ENCODE data around the gene LMNB1.
A peak's percentile ranks its signal among the peaks of the same experiment; 100 is the strongest.
"Not testable (repeated sequence)": the region's sequence is repeated elsewhere in the genome, so short reads cannot be mapped to it uniquely, and the experiment has no call there.

LMNB1 gene

DNA sequence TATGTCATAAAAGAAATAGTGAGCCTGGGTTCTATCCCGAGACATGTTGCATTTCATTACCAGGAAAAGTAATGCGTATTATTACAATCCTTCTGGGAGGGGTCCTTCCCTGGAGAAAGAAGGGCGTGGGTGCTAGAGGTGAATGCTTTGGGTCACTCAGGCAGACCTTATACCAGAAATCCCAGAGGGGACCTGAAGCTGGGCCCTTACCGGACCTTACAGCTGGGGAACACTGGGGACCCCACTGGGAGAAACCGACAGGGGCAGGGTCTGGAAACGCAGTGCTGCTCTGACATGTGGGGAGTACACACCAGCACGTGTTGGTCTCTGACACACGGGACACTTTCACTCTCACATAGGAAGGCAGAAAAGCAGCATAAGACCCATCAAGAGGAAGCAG lies 71.3 kb downstream of the LMNB1 start:
- Mint-ChIP-seq H3K9me3 (no peaks in the 10 kb centered on the region), H3K27me3 (ENCODE audit: low read depth) (no peaks in the 10 kb centered on the region), H3K36me3 (ENCODE audit: low read depth) (peaks cover 4% of the 10 kb centered on the region), H3K4me3 (no peak overlapping the region), H3K27ac (no peak overlapping the region), H3K4me1 (ENCODE audit: low read depth) (peaks cover 47% of the 10 kb centered on the region)
- no peak for DNase-seq (ENCODE audit: low spot score)

DNA sequence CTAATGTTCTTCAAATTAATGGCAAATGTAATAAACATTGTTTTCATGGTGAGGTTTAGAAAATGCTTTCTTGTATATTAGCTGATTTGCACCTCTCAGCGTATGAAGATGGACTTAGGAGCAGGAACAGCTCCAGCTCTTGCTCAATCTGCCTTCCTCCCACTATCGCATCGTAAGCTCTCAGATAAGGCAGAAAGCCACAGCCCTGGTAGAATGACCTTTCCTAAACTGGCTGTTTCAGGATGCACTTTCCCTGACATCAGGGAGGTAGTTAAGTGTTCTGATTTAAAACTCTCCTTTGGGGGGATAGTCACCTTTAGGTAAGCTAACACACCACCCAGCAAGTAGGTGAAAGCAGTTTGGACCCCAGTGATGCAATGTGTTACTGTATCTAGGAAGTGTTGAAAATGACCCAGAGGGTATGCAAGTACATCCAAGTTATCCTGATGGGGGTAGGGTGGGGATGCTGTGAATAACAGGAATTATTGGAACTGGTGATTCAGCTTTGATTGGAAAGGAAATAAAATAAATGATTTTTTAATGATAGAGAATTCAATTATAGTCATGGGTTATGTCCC lies 72.3 kb downstream of the LMNB1 start:
- H3K9me3 Mint-ChIP-seq, result no peaks in the 10 kb centered on the region
- H3K27ac Mint-ChIP-seq, result peak overlapping the region; percentile 6
- H3K4me3 Mint-ChIP-seq, result no peak overlapping the region
- H3K36me3 Mint-ChIP-seq (ENCODE audit: low read depth), result peaks cover 12% of the 10 kb centered on the region
- DNase-seq (ENCODE audit: low spot score), result no peak
- H3K27me3 Mint-ChIP-seq (ENCODE audit: low read depth), result no peaks in the 10 kb centered on the region
- peaks cover 53% of the 10 kb centered on the region for H3K4me1 Mint-ChIP-seq (ENCODE audit: low read depth)

DNA sequence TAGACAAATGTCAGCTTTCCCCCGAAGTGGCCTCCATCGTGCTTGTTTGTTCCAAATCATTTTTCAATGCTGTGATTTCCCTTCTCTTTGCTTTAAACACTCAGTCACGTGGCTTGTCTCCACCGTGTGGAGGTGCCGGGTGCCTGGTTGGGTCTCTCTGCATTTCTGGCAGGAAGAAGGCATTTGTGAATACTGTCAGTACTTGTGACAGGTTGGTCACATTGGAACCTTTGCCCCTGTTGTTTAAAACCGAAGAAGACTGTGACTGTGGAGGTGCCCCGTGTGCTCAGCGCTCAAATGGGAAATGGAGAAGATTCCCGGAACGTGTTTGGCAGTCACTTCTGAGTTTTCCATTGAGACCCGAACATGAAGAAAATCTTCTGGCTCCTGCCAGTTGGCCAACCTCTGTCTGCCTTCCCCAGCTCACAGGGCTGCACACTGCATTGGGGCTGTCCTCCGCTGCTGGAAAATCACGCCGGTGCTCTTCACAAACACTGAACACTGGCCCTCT lies 74.6 kb downstream of the LMNB1 start:
- Mint-ChIP-seq H3K4me1 (ENCODE audit: low read depth) (peaks cover 46% of the 10 kb centered on the region), H3K27ac (peak overlapping the region; percentile 89), H3K4me3 (peak overlapping the region; percentile 84), H3K27me3 (ENCODE audit: low read depth) (no peaks in the 10 kb centered on the region), H3K9me3 (no peaks in the 10 kb centered on the region), H3K36me3 (ENCODE audit: low read depth) (peaks cover 21% of the 10 kb centered on the region)
- no peak for DNase-seq (ENCODE audit: low spot score)

DNA sequence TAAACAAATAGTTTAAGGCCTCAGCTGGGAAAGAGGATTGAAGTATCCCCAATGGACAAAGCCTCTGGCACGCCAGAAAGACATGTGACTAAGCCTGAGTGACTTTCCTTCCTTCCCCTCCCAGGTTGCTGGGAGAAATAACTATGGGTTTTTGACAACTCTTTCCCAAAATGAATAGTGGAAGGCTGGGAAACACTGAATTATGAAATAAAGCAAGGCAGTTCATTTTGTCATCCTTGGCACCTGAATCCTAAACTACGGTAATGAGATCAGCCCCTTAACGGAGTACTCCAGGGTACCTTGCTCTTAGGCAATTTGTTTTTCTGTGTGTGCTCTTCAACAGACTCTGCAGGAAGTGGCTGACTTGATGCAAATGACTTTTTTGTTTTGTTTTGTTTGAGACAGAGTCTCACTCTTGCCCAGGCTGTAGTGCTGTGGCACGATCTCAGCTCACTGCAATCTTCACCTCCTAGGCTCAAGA lies 75.2 kb downstream of the LMNB1 start:
- Mint-ChIP-seq H3K27me3 (ENCODE audit: low read depth) (no peaks in the 10 kb centered on the region), H3K27ac (peak overlapping the region; percentile 89), H3K36me3 (ENCODE audit: low read depth) (peaks cover 23% of the 10 kb centered on the region), H3K9me3 (no peaks in the 10 kb centered on the region), H3K4me1 (ENCODE audit: low read depth) (peaks cover 43% of the 10 kb centered on the region), H3K4me3 (peak overlapping the region; percentile 84)
- DNase-seq (ENCODE audit: low spot score), result no peak

DNA sequence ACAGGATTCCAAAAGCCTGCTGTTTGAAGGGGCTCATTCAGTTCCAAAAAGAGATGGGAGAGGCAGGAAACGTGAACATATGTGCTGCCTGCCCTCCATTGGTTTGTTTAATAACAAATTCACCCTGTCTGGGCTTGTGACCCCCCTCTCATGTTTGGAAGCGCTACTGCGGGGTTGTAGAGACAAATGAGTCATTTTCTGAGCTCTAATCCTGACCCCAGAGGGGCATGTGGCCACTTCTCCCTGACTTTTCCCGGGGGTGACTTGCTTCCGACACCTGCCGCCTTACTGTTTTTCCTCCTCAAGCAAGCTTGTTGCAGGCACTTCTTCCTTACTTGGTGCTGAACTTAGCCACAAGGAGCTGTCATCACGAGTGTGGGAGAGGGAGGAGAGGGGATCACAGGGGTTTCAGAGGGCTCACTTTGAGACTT lies 75.9 kb downstream of the LMNB1 start:
- peaks cover 23% of the 10 kb centered on the region for H3K36me3 Mint-ChIP-seq (ENCODE audit: low read depth)
- H3K9me3 Mint-ChIP-seq, result no peaks in the 10 kb centered on the region
- peak overlapping the region; percentile 89 for H3K27ac Mint-ChIP-seq
- peaks cover 40% of the 10 kb centered on the region for H3K4me1 Mint-ChIP-seq (ENCODE audit: low read depth)
- no peak for DNase-seq (ENCODE audit: low spot score)
- H3K4me3 Mint-ChIP-seq, result peak overlapping the region; percentile 84
- no peaks in the 10 kb centered on the region for H3K27me3 Mint-ChIP-seq (ENCODE audit: low read depth)

DNA sequence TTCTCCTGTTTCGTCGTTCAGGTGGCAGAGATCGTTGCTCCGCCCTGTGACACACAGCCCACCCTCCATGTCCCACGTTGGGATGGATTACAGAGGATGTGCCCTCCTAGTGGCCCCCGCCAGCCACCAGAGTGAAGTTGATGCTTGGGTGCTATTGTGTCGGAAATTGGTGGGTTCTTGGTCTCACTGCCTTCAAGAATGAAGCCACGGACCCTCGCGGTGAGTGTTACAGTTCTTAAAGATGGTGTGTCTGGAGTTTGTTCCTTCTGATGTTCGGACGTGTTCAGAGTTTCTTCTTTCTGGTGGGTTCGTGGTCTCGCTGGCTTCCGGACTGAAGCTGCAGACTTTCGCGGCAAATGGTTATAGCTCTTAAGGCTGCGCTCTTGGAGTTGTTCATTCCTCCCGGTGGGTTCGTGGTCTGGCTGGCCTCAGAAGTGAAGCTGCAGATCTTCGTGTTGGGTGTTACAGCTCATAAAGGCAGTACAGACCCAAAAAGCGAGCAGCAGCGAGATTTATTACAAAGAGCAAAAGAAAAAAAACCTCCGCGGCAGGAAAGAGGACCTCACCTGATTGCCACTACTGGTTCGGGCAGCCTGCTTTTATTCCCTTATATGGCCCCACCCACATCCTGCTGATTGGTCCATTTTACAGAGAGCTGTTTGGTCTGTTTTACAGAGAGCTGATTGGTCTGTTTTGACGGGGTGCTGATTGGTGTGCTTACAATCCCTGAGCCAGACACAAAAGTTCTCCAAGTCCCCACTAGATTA lies 76.8 kb downstream of the LMNB1 start:
- H3K9me3 Mint-ChIP-seq; H3K27me3 Mint-ChIP-seq (ENCODE audit: low read depth): not testable (repeated sequence)
- Mint-ChIP-seq H3K27ac (peak overlapping the region; percentile 89), H3K4me3 (peak overlapping the region; percentile 84), H3K36me3 (ENCODE audit: low read depth) (peaks cover 24% of the 10 kb centered on the region), H3K4me1 (ENCODE audit: low read depth) (peaks cover 40% of the 10 kb centered on the region)
- DNase-seq (ENCODE audit: low spot score), result peak; percentile 13

DNA sequence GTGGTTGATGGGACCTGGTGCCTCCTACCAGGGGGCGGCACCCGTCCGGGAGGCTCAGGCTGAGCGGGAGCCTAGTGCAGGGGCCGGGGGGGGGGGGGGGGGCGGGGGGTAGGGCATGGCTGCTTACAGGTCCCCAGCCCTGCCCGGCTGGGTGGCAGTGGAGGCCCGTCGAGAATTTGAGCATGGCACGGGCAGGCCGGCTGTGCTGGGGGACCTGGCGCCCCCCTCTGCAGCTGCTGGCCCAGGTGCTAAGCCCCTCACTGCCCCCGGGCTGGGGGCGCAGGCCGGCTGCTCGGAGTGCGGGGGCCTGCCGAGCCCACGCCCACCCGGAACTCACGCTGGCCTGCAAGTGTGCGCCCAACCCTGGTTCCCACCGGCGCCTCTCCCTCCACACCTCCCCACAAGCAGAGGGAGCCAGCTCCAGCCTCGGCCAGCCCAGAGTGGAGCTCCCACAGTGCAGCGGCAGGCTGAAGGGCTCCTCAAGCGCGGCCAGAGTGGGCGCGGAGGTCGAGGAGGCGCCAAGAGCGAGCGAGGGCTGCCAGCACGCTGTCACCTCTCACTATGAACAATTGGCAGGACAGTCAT lies 77.7 kb downstream of the LMNB1 start:
- H3K36me3 Mint-ChIP-seq (ENCODE audit: low read depth), result peaks cover 24% of the 10 kb centered on the region
- no peaks in the 10 kb centered on the region for H3K27me3 Mint-ChIP-seq (ENCODE audit: low read depth)
- peaks cover 40% of the 10 kb centered on the region for H3K4me1 Mint-ChIP-seq (ENCODE audit: low read depth)
- H3K9me3 Mint-ChIP-seq, result no peaks in the 10 kb centered on the region
- DNase-seq (ENCODE audit: low spot score), result no peak
- H3K4me3 Mint-ChIP-seq, result peak overlapping the region; percentile 30
- H3K27ac Mint-ChIP-seq, result peak overlapping the region; percentile 58

DNA sequence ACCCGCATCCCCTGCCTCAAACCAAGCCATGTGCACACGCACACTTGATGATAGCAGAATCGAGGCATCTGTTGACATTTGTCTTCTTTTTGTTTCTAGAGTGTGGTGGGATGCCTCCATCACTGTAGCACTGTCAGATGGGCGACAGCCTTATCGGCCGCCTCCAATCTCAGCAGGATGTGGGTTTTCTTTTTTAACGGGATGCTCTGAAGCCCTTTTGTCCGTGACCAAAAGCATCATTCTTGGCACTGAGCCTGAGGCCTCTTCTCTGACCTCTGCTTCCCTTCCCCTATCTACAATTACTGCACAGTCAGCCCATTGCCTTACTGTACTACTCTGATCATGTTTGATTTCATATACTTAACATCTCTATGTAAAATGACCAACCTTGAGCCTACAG lies 78.3 kb downstream of the LMNB1 start:
- Mint-ChIP-seq H3K27me3 (ENCODE audit: low read depth) (no peaks in the 10 kb centered on the region), H3K4me1 (ENCODE audit: low read depth) (peaks cover 40% of the 10 kb centered on the region), H3K9me3 (no peaks in the 10 kb centered on the region), H3K4me3 (peak overlapping the region; percentile 30), H3K36me3 (ENCODE audit: low read depth) (peaks cover 24% of the 10 kb centered on the region), H3K27ac (peak overlapping the region; percentile 58)
- no peak for DNase-seq (ENCODE audit: low spot score)

DNA sequence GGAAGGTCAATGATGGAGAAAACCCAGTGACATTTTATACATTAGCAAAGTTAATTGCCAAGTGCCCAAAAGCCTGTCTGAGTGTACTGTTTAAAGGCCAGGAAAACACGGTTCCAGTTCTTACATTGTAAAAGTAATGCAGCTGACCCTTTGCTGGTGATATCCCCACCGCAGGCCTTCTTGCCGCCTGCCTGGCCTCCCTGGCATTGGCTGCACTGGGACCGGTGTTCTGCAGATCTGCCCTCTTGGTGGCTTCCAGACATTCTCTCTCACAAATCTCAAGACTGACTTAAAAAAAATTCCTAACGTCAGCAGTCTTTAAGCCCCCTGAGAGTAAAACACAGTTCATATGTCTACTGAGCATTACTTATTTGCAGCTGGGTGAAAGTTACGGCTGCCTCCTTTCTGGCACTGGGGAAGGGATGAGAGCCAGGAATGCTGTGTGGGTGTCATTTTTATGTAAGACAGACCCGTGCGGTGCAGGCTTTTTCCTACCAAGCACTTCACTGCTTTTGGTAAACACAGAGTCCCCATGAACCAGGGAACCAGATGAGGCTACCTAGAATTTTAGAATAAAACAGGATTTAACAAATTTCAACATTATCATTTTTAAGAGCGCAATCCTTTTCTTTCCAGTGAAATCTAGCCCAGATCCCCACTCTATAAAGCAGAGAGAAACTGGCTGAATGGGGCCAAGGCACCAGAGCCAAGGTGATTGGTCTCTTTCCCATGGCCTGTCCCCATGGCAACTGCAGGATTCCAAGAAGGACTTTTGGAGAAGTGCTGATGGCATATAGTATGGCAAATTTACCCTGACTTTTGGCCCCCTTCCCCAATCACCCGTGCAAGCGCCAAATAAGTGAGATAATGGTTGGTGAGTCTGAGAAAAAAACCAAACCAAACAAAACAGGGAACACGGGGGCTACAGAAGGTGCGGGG lies 80.8 kb downstream of the LMNB1 start:
- peaks cover 21% of the 10 kb centered on the region for H3K36me3 Mint-ChIP-seq (ENCODE audit: low read depth)
- H3K27ac Mint-ChIP-seq, result no peak overlapping the region
- no peaks in the 10 kb centered on the region for H3K27me3 Mint-ChIP-seq (ENCODE audit: low read depth)
- H3K4me1 Mint-ChIP-seq (ENCODE audit: low read depth), result peaks cover 28% of the 10 kb centered on the region
- no peak overlapping the region for H3K4me3 Mint-ChIP-seq
- no peaks in the 10 kb centered on the region for H3K9me3 Mint-ChIP-seq
- DNase-seq (ENCODE audit: low spot score), result no peak

DNA sequence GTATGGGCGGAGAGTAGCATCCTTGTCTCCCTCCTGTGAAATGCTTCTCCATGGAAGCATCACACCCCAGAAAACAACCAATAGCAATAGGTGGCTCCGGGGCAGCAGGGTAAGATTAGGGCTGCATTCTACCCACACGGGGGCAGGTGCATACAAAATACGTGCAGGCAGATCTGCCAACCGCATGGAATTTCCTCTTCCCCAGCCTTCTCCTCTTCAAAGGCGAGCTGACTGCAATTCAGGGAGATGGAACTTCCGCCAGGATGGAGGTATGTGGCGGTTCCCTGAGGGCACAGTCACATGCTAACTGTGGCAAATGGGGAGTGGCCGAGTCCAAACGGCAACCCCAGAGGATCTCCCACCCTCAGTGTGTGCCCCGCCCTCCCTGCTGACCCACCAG lies 81.5 kb downstream of the LMNB1 start:
- Mint-ChIP-seq H3K4me1 (ENCODE audit: low read depth) (peaks cover 26% of the 10 kb centered on the region), H3K4me3 (no peak overlapping the region), H3K27ac (no peak overlapping the region), H3K36me3 (ENCODE audit: low read depth) (peaks cover 20% of the 10 kb centered on the region), H3K27me3 (ENCODE audit: low read depth) (no peaks in the 10 kb centered on the region), H3K9me3 (no peaks in the 10 kb centered on the region)
- no peak for DNase-seq (ENCODE audit: low spot score)

DNA sequence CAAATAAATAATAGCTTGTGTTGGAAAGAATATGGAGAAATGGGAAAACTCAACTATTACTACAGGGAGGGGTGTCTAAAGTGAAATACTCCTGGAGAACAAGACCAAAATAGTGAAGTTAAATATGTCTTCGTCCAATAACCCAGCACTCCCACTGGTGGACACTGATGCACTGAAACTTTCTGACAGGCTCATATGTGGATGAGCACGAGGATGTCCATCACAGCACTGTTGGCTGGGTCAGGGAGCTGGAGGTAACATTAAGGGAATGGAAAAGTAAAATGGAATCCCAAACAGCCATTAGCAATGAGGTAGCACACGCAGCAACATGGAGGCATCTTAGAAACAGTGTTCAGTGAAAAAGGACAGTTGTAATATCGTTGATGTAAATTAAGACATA lies 86.5 kb downstream of the LMNB1 start:
- Mint-ChIP-seq H3K27ac (no peak overlapping the region), H3K9me3 (no peaks in the 10 kb centered on the region), H3K27me3 (ENCODE audit: low read depth) (no peaks in the 10 kb centered on the region), H3K4me3 (no peak overlapping the region), H3K4me1 (ENCODE audit: low read depth) (peaks cover 8% of the 10 kb centered on the region), H3K36me3 (ENCODE audit: low read depth) (peaks cover 3% of the 10 kb centered on the region)
- no peak for DNase-seq (ENCODE audit: low spot score)

DNA sequence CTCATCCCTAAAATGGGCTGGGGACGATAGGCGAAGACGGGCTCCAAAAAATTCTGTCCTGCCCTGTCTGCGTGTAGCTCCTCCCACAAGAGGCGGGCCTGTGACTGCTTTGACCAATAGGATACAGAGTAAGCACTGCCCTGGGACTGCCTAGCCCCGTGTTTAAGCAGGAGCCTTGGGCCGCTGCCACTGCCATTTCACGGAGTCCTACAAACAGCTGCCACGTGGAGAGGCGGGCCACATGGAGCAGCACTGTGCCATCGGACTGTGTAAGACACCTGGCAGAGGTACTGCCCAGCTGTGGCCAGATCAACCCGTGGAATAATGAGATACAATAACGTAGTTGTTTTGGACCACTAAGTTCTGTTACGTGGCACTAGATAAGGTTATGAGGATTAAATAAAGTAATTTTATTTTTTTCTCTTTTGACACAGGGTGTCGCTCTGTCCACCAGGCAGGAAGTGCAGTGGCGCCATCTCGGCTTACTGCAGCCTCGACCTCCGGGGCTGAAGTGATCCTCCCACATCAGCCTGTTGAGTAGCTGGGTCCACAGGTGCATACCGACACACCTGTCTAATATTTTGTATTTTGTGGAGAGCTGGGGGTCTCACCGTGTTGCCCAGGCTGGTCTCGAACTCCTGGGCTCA lies 87.2 kb downstream of the LMNB1 start:
- Mint-ChIP-seq H3K4me1 (ENCODE audit: low read depth) (peaks cover 13% of the 10 kb centered on the region), H3K27me3 (ENCODE audit: low read depth) (no peaks in the 10 kb centered on the region), H3K36me3 (ENCODE audit: low read depth) (peaks cover 3% of the 10 kb centered on the region), H3K9me3 (no peaks in the 10 kb centered on the region), H3K4me3 (no peak overlapping the region), H3K27ac (no peak overlapping the region)
- DNase-seq (ENCODE audit: low spot score), result no peak

DNA sequence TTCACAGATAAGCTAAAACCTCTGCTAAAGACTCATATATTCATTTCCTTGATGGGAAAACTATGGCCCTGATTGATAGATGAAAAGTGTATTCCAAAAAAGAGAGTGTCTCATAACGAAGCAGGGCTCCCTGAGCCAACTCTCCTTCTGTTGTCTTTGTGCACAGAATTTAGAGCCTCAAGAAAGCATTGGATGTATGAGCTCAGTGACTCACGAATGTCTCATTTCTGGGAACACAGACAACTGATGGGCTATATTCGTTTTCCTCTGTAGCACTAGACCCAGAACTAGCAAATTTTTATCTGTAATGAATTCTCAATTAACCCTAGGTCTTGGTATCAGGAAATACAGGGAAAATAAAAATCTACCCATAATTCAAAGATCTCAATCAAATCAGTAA lies 88.4 kb downstream of the LMNB1 start:
- Mint-ChIP-seq H3K36me3 (ENCODE audit: low read depth) (peaks cover 3% of the 10 kb centered on the region), H3K4me1 (ENCODE audit: low read depth) (peaks cover 15% of the 10 kb centered on the region), H3K4me3 (no peak overlapping the region), H3K27ac (no peak overlapping the region), H3K27me3 (ENCODE audit: low read depth) (no peaks in the 10 kb centered on the region), H3K9me3 (no peaks in the 10 kb centered on the region)
- no peak for DNase-seq (ENCODE audit: low spot score)
